CD14-positive monocyte (primary cell): ENCODE measurements around the gene C13orf46. TPM values are rescaled to one million over a fixed set of nuclear protein-coding genes. Genes with fewer than 3 reads are reported as not detected.

Source experiments
- DNase-seq, 3 donors: peaks; one replicate each; pipeline ENCODE4 v3.0.0-alpha.2; 2011 to 2022
- H2AFZ ChIP-seq: 2 replicates; pipeline ENCODE4 v1.6.0; 2012; ENCODE audit warnings: mild to moderate bottlenecking, low read depth, low read length, inconsistent platforms; ENCODE audit not compliant: insufficient read depth, poor library complexity, severe bottlenecking
- H3K27ac ChIP-seq, 2 donors: 1 replicate in 1 of 2; 2 replicates in 1 of 2; pipeline ENCODE4 v1.5.1; 2012 to 2013; ENCODE audit warnings: low read length in 2 of 2, control low read depth in 1 of 2, inconsistent platforms in 1 of 2, low read depth in 1 of 2, mild to moderate bottlenecking in 1 of 2
- H3K27me3 ChIP-seq, 2 donors: one replicate each; pipeline versions ENCODE4 v1.6.0 to v1.6.1; 2011 to 2013; ENCODE audit warnings: low read length in 2 of 2; ENCODE audit not compliant: control insufficient read depth in 2 of 2, insufficient read depth in 2 of 2
- H3K36me3 ChIP-seq, 2 donors: replicated peaks in 1 of 2; 1 replicate in 1 of 2; 2 replicates in 1 of 2; pipeline versions ENCODE4 v1.5.1 to v1.6.1; 2012 to 2013; ENCODE audit warnings: low read length in 2 of 2, control low read depth in 1 of 2, inconsistent platforms in 1 of 2, mild to moderate bottlenecking in 1 of 2; ENCODE audit not compliant: insufficient read depth in 2 of 2, control insufficient read depth in 1 of 2
- H3K4me1 ChIP-seq, 2 donors: 1 replicate in 1 of 2; 2 replicates in 1 of 2; pipeline versions ENCODE4 v1.5.1 to v1.6.1; 2012 to 2013; ENCODE audit warnings: low read length in 2 of 2, control low read depth in 1 of 2, inconsistent platforms in 1 of 2, mild to moderate bottlenecking in 1 of 2, moderate library complexity in 1 of 2; ENCODE audit not compliant: insufficient read depth in 2 of 2, control insufficient read depth in 1 of 2
- H3K4me2 ChIP-seq: replicated peaks from 2 replicates; pipeline ENCODE3; 2012; ENCODE audit warnings: low read length, moderate library complexity, mild to moderate bottlenecking; ENCODE audit not compliant: poor library complexity, severe bottlenecking; ENCODE audit errors: extremely low read depth
- H3K4me3 ChIP-seq, 3 experiments: fragments of 200-600 bp in 1 of 3; sonication (generic) in 1 of 3; replicated peaks in 1 of 3; 1 replicate in 2 of 3; 2 replicates in 1 of 3; pipeline ENCODE4 v1.5.1; 2011 to 2013; ENCODE audit warnings: low read length in 3 of 3, mild to moderate bottlenecking in 3 of 3, control low read depth in 2 of 3, low read depth in 2 of 3, inconsistent platforms in 1 of 3, moderate library complexity in 1 of 3
- H3K79me2 ChIP-seq: 2 replicates; pipeline ENCODE4 v1.6.0; 2012; ENCODE audit warnings: mild to moderate bottlenecking, control low read depth, inconsistent platforms, low read length, moderate library complexity; ENCODE audit not compliant: insufficient read depth
- H3K9ac ChIP-seq: 2 replicates; pipeline ENCODE4 v1.6.0; 2017; ENCODE audit warnings: low read length, mild to moderate bottlenecking; ENCODE audit not compliant: insufficient read depth, poor library complexity, severe bottlenecking
- H3K9me3 ChIP-seq, 2 donors: replicated peaks in 1 of 2; 1 replicate in 1 of 2; 2 replicates in 1 of 2; pipeline versions ENCODE4 v1.5.1 to v1.6.1; 2012 to 2013; ENCODE audit warnings: low read length in 2 of 2, control low read depth in 1 of 2; ENCODE audit not compliant: control insufficient read depth in 1 of 2, insufficient read depth in 1 of 2
- H4K20me1 ChIP-seq: 2 replicates; pipeline ENCODE4 v1.6.0; 2012; ENCODE audit warnings: mild to moderate bottlenecking, low read length, control low read depth, moderate library complexity; ENCODE audit not compliant: insufficient read depth
- H3K27ac Mint-ChIP-seq, 7 donors: one replicate each; pipeline ENCODE4 v1.8.0; 2020; ENCODE audit warnings: mild to moderate bottlenecking in 7 of 7, mixed read lengths in 7 of 7, moderate library complexity in 6 of 7, inconsistent platforms in 2 of 7
- H3K27me3 Mint-ChIP-seq, 3 donors: one replicate each; pipeline ENCODE4 v1.8.0; 2021 to 2022; ENCODE audit warnings: low read depth in 3 of 3, mild to moderate bottlenecking in 3 of 3, mixed read lengths in 3 of 3, moderate library complexity in 3 of 3, inconsistent platforms in 1 of 3
- H3K36me3 Mint-ChIP-seq, 2 donors: one replicate each; pipeline ENCODE4 v1.8.0; 2020; ENCODE audit warnings: mixed read lengths in 2 of 2, inconsistent platforms in 1 of 2, mild to moderate bottlenecking in 1 of 2
- H3K4me1 Mint-ChIP-seq: one replicate; pipeline ENCODE4 v1.8.0; 2020; ENCODE audit warnings: mild to moderate bottlenecking, mixed read lengths
- H3K4me3 Mint-ChIP-seq, 2 donors: one replicate each; pipeline ENCODE4 v1.8.0; 2020; ENCODE audit warnings: mild to moderate bottlenecking in 2 of 2, mixed read lengths in 2 of 2, moderate library complexity in 1 of 2
- H3K9me3 Mint-ChIP-seq, 7 donors: one replicate each; pipeline ENCODE4 v1.8.0; 2020 to 2022; ENCODE audit warnings: mixed read lengths in 7 of 7, mild to moderate bottlenecking in 6 of 7, moderate library complexity in 6 of 7, inconsistent platforms in 2 of 7
- WGBS: methylation state at CpG from one replicate; pipeline ENCODE4 v1.1.5; 2013; ENCODE audit warnings: missing lambda C conversion rate; ENCODE audit not compliant: insufficient coverage; 5-methylcytosine and 5-hydroxymethylcytosine counted together
- intact Hi-C, 2 donors: fragments of 100-400 bp; cut with micrococcal nuclease; formaldehyde crosslinking; loops; one replicate each; pipeline versions ENCODE4 v1.15.0 to v1.15.1; 2023
- polyA plus RNA-seq, 3 donors: library from polyadenylated mRNA; depleted of rRNA in 1 of 3; unstranded in 2 of 3; stranded (reverse) in 1 of 3; fragments of 300-500 nt in 2 of 3; fragments of >200 nt in 1 of 3; fragmentation: Illumina TruSeq in 2 of 3; gene quantifications; 1 replicate in 2 of 3; 2 replicates in 1 of 3; pipeline ENCODE4 v1.2.3, GENCODE V29; 2012 to 2021
- TF ChIP-seq, protein P1 (sequence below): fragments of 200-600 bp; IDR thresholded peaks from one replicate; pipeline ENCODE4 v1.8.0; 2022; ENCODE audit warnings: antibody characterized with exemption, mild to moderate bottlenecking

The C13orf46 gene
- polyA plus RNA-seq, 3 donors, result 0.05 to 0.35 TPM; not detected in 1

DNA sequence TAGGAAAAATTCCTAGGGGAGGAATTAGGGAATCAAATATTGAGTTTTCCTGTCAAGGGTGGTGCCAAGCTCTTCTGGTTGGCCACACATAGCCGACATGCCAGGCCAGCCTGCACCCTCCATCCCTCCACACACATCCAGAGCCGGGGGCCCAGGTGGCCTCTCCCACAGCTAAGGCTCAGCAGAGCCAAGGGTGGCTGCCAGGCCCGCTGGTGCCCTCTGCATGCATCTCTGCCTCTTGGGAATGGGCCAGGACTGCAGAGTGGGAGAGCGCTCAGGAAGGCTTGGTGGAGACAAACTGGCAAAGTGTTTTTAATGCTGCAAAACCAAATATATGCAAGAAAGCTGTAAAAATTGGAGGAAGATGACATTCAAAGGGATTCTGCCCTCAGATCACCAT is 67.3 kb downstream of the C13orf46 start:
- no peak for DNase-seq
- Histone ChIP-seq H3K4me2 (no peak overlapping the region), H3K36me3 (no peaks in the 10 kb centered on the region), H3K4me3 (no peak overlapping the region), H3K27ac (no peak overlapping the region), H3K27me3 (peaks cover 7 to 33% of the 10 kb centered on the region in 2 donors), H2AFZ (no peak overlapping the region), H4K20me1 (no peaks in the 10 kb centered on the region), H3K9ac (no peak overlapping the region), H3K9me3 (no peaks in the 10 kb centered on the region), H3K4me1 (peaks cover 0 to 2% of the 10 kb centered on the region in 2 donors), H3K79me2 (no peaks in the 10 kb centered on the region)
- 89% methylated on average over 3 of the region's 4 CpGs for WGBS
- H3K9me3 Mint-ChIP-seq, result peaks cover 0 to 3% (median 1%) of the 10 kb centered on the region in 7 donors
- H3K27ac Mint-ChIP-seq, result no peak overlapping the region
- peaks cover 6% of the 10 kb centered on the region for H3K4me1 Mint-ChIP-seq
- peak overlapping the region in 1 of 2 donors; percentile 4 for H3K4me3 Mint-ChIP-seq
- H3K27me3 Mint-ChIP-seq, result peaks cover 27 to 37% (median 29%) of the 10 kb centered on the region in 3 donors
- TF ChIP-seq, protein P1, sequence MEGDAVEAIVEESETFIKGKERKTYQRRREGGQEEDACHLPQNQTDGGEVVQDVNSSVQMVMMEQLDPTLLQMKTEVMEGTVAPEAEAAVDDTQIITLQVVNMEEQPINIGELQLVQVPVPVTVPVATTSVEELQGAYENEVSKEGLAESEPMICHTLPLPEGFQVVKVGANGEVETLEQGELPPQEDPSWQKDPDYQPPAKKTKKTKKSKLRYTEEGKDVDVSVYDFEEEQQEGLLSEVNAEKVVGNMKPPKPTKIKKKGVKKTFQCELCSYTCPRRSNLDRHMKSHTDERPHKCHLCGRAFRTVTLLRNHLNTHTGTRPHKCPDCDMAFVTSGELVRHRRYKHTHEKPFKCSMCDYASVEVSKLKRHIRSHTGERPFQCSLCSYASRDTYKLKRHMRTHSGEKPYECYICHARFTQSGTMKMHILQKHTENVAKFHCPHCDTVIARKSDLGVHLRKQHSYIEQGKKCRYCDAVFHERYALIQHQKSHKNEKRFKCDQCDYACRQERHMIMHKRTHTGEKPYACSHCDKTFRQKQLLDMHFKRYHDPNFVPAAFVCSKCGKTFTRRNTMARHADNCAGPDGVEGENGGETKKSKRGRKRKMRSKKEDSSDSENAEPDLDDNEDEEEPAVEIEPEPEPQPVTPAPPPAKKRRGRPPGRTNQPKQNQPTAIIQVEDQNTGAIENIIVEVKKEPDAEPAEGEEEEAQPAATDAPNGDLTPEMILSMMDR, result no peak
- intact Hi-C loops, result no loop called here
- H3K36me3 Mint-ChIP-seq, result no peaks in the 10 kb centered on the region

DNA sequence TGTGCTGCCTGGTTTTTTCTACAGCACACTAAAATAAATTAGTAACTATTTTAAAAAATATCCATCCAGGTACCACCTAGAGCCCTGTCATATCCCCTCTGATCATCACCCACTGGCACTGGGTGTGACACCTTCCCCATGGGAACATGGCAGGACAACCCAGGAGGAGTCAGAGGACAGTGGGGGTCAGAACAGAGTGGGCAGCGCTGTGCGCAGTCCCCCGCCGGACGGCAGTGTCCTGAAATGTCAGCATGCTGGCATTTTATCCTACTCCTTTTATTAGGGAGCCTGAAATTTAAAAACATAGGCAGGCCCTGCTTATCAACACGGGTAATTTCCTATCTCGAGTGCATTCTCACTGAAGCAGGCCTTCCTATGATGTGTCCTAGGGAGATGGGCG is 67.9 kb downstream of the C13orf46 start:
- H3K27ac ChIP-seq, result no peak overlapping the region
- 93% methylated on average over 5 of the region's 8 CpGs for WGBS
- peaks cover 0 to 2% of the 10 kb centered on the region in 2 donors for H3K4me1 ChIP-seq
- no peak overlapping the region for H3K9ac ChIP-seq
- no peak overlapping the region for H2AFZ ChIP-seq
- Mint-ChIP-seq H3K9me3 (peaks cover 0 to 3% (median 0%) of the 10 kb centered on the region in 7 donors), H3K4me1 (peaks cover 6% of the 10 kb centered on the region), H3K36me3 (no peaks in the 10 kb centered on the region), H3K27ac (no peak overlapping the region), H3K27me3 (peaks cover 27 to 31% (median 27%) of the 10 kb centered on the region in 3 donors), H3K4me3 (no peak overlapping the region)
- no peaks in the 10 kb centered on the region for H3K36me3 ChIP-seq
- no peak overlapping the region for H3K4me2 ChIP-seq
- DNase-seq, result no peak
- no peaks in the 10 kb centered on the region for H4K20me1 ChIP-seq
- TF ChIP-seq, protein P1, result no peak
- H3K27me3 ChIP-seq, result peaks cover 7 to 33% of the 10 kb centered on the region in 2 donors
- no peaks in the 10 kb centered on the region for H3K9me3 ChIP-seq
- intact Hi-C loops, result no loop called here
- no peak overlapping the region for H3K4me3 ChIP-seq
- H3K79me2 ChIP-seq, result no peaks in the 10 kb centered on the region
